ENCODE results near the gene PLCL1. TPM values are rescaled to one million over a fixed set of nuclear protein-coding genes. Genes with fewer than 3 reads are reported as not detected.

PLCL1 gene
- polyA plus RNA-seq, 1 of the 3 experiments (the other 2 are of a cell fraction): 7.7 TPM

GRCh38 chr2:198144660-198145059, 340.3 kb downstream of the PLCL1 start (continued):
- TF ChIP-seq SMC3 (IDR thresholded peaks at IDR 0.05; ENCODE audit: low read depth, low read length): peak; percentile 4; the same call in 1 of the 2 replicates
- no peak for TF ChIP-seq IRF3 (IDR thresholded peaks at IDR 0.05; ENCODE audit: low read depth, low read length)
- TF ChIP-seq CTCF (IDR thresholded peaks at IDR 0.05): no peak
- TF ChIP-seq TAF1 (IDR thresholded peaks at IDR 0.05; ENCODE audit: borderline replicate concordance, low read depth, low read length): no peak
- TF ChIP-seq FOXJ3 (CRISPR knock-in tag; IDR thresholded peaks at IDR 0.05): peak; percentile 92

GRCh38 chr2:198146346-198146940, 342.1 kb downstream of the PLCL1 start:
- WGBS (ENCODE audit: low lambda C conversion rate): 88% methylated on average over 3 of the region's 3 CpGs
- no peaks in the 10 kb centered on the region for H3K27me3 ChIP-seq (ENCODE audit: insufficient read depth)
- no peak overlapping the region for H3K9ac ChIP-seq
- no peaks in the 10 kb centered on the region for H3K79me2 ChIP-seq (ENCODE audit: insufficient read depth)
- no peaks in the 10 kb centered on the region for H3F3A ChIP-seq (replicated peaks; ENCODE audit: insufficient read depth)
- peak overlapping the region in 1 of 2 experiments; percentile 94; a peak in 1 of 4 replicates for H3K27ac ChIP-seq (ENCODE audit: low read depth in 2 of 2, low read length in 1 of 2)
- no peak overlapping the region for H3K4me3 ChIP-seq (ENCODE audit: low read depth in 2 of 2, low read length in 1 of 2)
- CTCF ChIA-PET: interaction anchor here (0.9 to 3.2 kb wide), 5 partner anchors 8 to 150 kb away, joined by 3 to 12 read pairs (median 5); no protein-coding TSS in a partner anchor
- no peak for TF ChIP-seq MAX (IDR thresholded peaks at IDR 0.05; ENCODE audit: low read depth)
- no peak for TF ChIP-seq NFIC (IDR thresholded peaks at IDR 0.05; ENCODE audit: borderline replicate concordance)
- no peak for TF ChIP-seq PBX3 (IDR thresholded peaks at IDR 0.05)
- no peak for TF ChIP-seq POLR2AphosphoS5 (IDR thresholded peaks at IDR 0.05; ENCODE audit: low read depth, low read length)
- no peak for TF ChIP-seq RFX5 (IDR thresholded peaks at IDR 0.05; ENCODE audit: low read length)
- TF ChIP-seq USF2 (IDR thresholded peaks at IDR 0.05; ENCODE audit: borderline replicate concordance, low read depth, low read length): no peak
- TF ChIP-seq TCF12 (IDR thresholded peaks at IDR 0.05): no peak
- no peak for TF ChIP-seq SMC3 (IDR thresholded peaks at IDR 0.05; ENCODE audit: low read depth, low read length)
- TF ChIP-seq TEAD4 (IDR thresholded peaks at IDR 0.05; ENCODE audit: borderline replicate concordance, insufficient read depth): no peak
- no peak for TF ChIP-seq FOXJ3 (CRISPR knock-in tag; IDR thresholded peaks at IDR 0.05)
- no peak for TF ChIP-seq MXI1 (IDR thresholded peaks at IDR 0.05; ENCODE audit: low read depth, low read length)
- TF ChIP-seq GATA2 (CRISPR knock-in tag; IDR thresholded peaks at IDR 0.05): no peak
- TF ChIP-seq GABPA (IDR thresholded peaks at IDR 0.05; ENCODE audit: low read depth): no peak
- no peak for TF ChIP-seq YY1 (IDR thresholded peaks at IDR 0.05; ENCODE audit: low read depth)
- TF ChIP-seq CHD2 (IDR thresholded peaks at IDR 0.05; ENCODE audit: low read length, partially characterized antibody): no peak
- no peak for TF ChIP-seq ZBTB33 (IDR thresholded peaks at IDR 0.05; ENCODE audit: borderline replicate concordance, low read depth)
- no peak for TF ChIP-seq RXRA (IDR thresholded peaks at IDR 0.05; ENCODE audit: borderline replicate concordance, low read depth)
- POLR2A ChIA-PET: no interaction called here
- H2AFZ ChIP-seq (ENCODE audit: low read depth): no peak overlapping the region
- DNase-seq: no peak
- H3K4me2 ChIP-seq: no peak overlapping the region
- H3K9me3 ChIP-seq: no peaks in the 10 kb centered on the region; the same call in 1 of the 2 replicates
- H3K4me1 ChIP-seq (ENCODE audit: control insufficient read depth in 1 of 2, insufficient read depth in 2 of 2, low read depth in 1 of 2, low read length in 1 of 2): peaks cover 0 to 14% of the 10 kb centered on the region in 2 experiments; a peak in 2 of 4 replicates
- H3K36me3 ChIP-seq (replicated peaks in 1 of 2; ENCODE audit: control insufficient read depth in 1 of 2, insufficient read depth in 2 of 2, low read length in 1 of 2): peaks cover 0 to 25% of the 10 kb centered on the region in 2 experiments
- H3K9me2 ChIP-seq: no peaks in the 10 kb centered on the region
- H4K20me1 ChIP-seq (ENCODE audit: insufficient read depth): no peaks in the 10 kb centered on the region

All from SK-N-SH (cell line).